ENCODE data around the gene TSHZ2. TPM values are rescaled to one million over a fixed set of nuclear protein-coding genes. Genes with fewer than 3 reads are reported as not detected.

The TSHZ2 gene
- total and polyA plus RNA-seq, 9 of the 15 experiments (the other 6 are each of a cell fraction or from before 2014, with no cell fraction given): 0.03 to 0.20 (median 0.05) TPM; not detected in 4

- DNase-seq (ENCODE audit: extremely low read depth in 1 of 4, low spot score in 3 of 4) (no peak), ATAC-seq (no peak), FAIRE-seq (no peak)
- Histone ChIP-seq H3K27ac (ENCODE audit: extremely low read depth, low read depth, low read length) (no peak overlapping the region), H4K20me1 (replicated peaks; ENCODE audit: control insufficient read depth, insufficient read depth, low read length) (no peaks in the 10 kb centered on the region), H3K9ac (ENCODE audit: insufficient read depth in 1 of 2, low read depth in 2 of 2, low read length in 2 of 2) (no peak overlapping the region), H3K4me3 (no peak overlapping the region), H2AFZ (ENCODE audit: low read depth, low read length) (no peak overlapping the region), H3K27me3 (ENCODE audit: control insufficient read depth in 2 of 2, insufficient read depth in 2 of 2, low read length in 2 of 2) (peaks cover 7 to 9% of the 10 kb centered on the region in 2 experiments; a peak in 4 of 5 replicates), H3K9me1 (ENCODE audit: control insufficient read depth, insufficient read depth, low read length) (no peaks in the 10 kb centered on the region), H3K9me3 (replicated peaks; ENCODE audit: control insufficient read depth, insufficient read depth, low read depth, low read length) (no peaks in the 10 kb centered on the region), H3K79me2 (ENCODE audit: control insufficient read depth, insufficient read depth, low read length) (no peaks in the 10 kb centered on the region), H3K36me3 (ENCODE audit: control insufficient read depth, insufficient read depth, low read length) (no peaks in the 10 kb centered on the region), H3K4me1 (replicated peaks in 1 of 2; ENCODE audit: control insufficient read depth in 2 of 2, insufficient read depth in 2 of 2, low read length in 2 of 2) (no peaks in the 10 kb centered on the region), H3K4me2 (ENCODE audit: insufficient read depth, low read length) (no peak overlapping the region)
- intact Hi-C loops (cut with micrococcal nuclease): no loop called here
- POLR2A ChIA-PET: no interaction called here
- CTCF ChIA-PET (ENCODE audit: low intra/inter-chr PET ratio): no interaction called here
- BruUV-seq (replicated peaks): no TSS peak
- TF ChIP-seq ZNF311 (CRISPR knock-in tag; IDR thresholded peaks at IDR 0.05) (no peak), HDAC2 (IDR thresholded peaks at IDR 0.05) (no peak), ZNF316 (IDR thresholded peaks at IDR 0.05) (no peak), MXD1 (CRISPR knock-in tag; IDR thresholded peaks at IDR 0.05; ENCODE audit: borderline replicate concordance, poor library complexity, severe bottlenecking) (no peak), ZNF668 (CRISPR knock-in tag; IDR thresholded peaks at IDR 0.05) (no peak), ZNF592 (IDR thresholded peaks at IDR 0.05) (no peak), ZNF512 (tag; IDR thresholded peaks at IDR 0.05) (no peak), ZNF133 (CRISPR knock-in tag; IDR thresholded peaks at IDR 0.05) (no peak)
- in situ Hi-C loops (cut with MboI): no loop called here
- WGBS (ENCODE audit: insufficient coverage, low coverage, missing lambda C conversion rate): 0% methylated on average over 4 of the region's 4 CpGs
Observed at GRCh38 chr20:53078761-53079160, 106.6 kb downstream of the TSHZ2 start.
